WTC11 (cell line): ENCODE results near the gene IGFBP4. TPM values are rescaled to one million over a fixed set of nuclear protein-coding genes. Genes with fewer than 3 reads are reported as not detected.

Experiments used
- ATAC-seq: fragments of 200-7000 bp; cut with Tn5 transposase; 2 replicates; pipeline ENCODE4 v1.10.0; 2021; ENCODE audit warnings: mild to moderate bottlenecking, moderate library complexity
- CTCF ChIA-PET: fragments of 300-600 bp; sonication (Branson Sonifier 250); formaldehyde crosslinking; loops from one replicate; lab custom pipeline; 2021; ENCODE audit warnings: antibody characterized with exemption; lab: Charles Lee
- POLR2A ChIA-PET: fragments of 350-600 bp; sonication (Branson Sonifier 250); formaldehyde crosslinking; loops from one replicate; lab custom pipeline; 2021; ENCODE audit warnings: antibody characterized with exemption; lab: Charles Lee
- DNase-seq: peaks from one replicate; pipeline ENCODE4 v3.0.0; 2021; ENCODE audit warnings: low spot score
- H3K27ac Mint-ChIP-seq: 2 replicates; pipeline ENCODE4 v1.8.0; 2021; ENCODE audit warnings: mixed read lengths
- H3K27me3 Mint-ChIP-seq: 2 replicates; pipeline ENCODE4 v1.8.0; 2021; ENCODE audit warnings: low read depth, mild to moderate bottlenecking, moderate library complexity, mixed read lengths
- H3K36me3 Mint-ChIP-seq: 2 replicates; pipeline ENCODE4 v1.8.0; 2021; ENCODE audit warnings: mixed read lengths
- H3K4me1 Mint-ChIP-seq: 2 replicates; pipeline ENCODE4 v1.8.0; 2022; ENCODE audit warnings: mixed read lengths
- H3K4me3 Mint-ChIP-seq: 2 replicates; pipeline ENCODE4 v1.8.0; 2021; ENCODE audit warnings: mild to moderate bottlenecking, moderate library complexity, mixed read lengths
- H3K9me3 Mint-ChIP-seq: 2 replicates; pipeline ENCODE4 v1.8.0; 2021; ENCODE audit warnings: mixed read lengths
- ATF6 ChIP-seq: sonication (generic); formaldehyde crosslinking; IDR thresholded peaks from 2 replicates; pipeline ENCODE4 v1.8.1; 2023; ENCODE audit warnings: mild to moderate bottlenecking, missing genetic modification reagents
- EMX1 ChIP-seq: fragments of 250-450 bp; sonication (Bioruptor Pico); IDR thresholded peaks from 2 replicates; pipeline ENCODE4 v1.8.0; 2021; ENCODE audit warnings: mild to moderate bottlenecking
- FOXP4 ChIP-seq: sonication (generic); formaldehyde crosslinking; IDR thresholded peaks from 2 replicates; pipeline ENCODE4 v1.8.0; 2022; ENCODE audit warnings: mild to moderate bottlenecking, missing genetic modification reagents
- HMGXB4 ChIP-seq: sonication (generic); formaldehyde crosslinking; IDR thresholded peaks from 2 replicates; pipeline ENCODE4 v1.8.1; 2023; ENCODE audit warnings: mild to moderate bottlenecking, moderate library complexity, missing genetic modification reagents
- IRF1 ChIP-seq: sonication (generic); formaldehyde crosslinking; IDR thresholded peaks from 2 replicates; pipeline ENCODE4 v1.8.0; 2023; ENCODE audit warnings: missing genetic modification reagents
- JAZF1 ChIP-seq: fragments of 250-450 bp; sonication (Bioruptor Pico); IDR thresholded peaks from 2 replicates; pipeline ENCODE4 v1.9.0; 2021; ENCODE audit warnings: moderate library complexity, mild to moderate bottlenecking, inconsistent platforms
- MLX ChIP-seq: sonication (generic); formaldehyde crosslinking; IDR thresholded peaks from 2 replicates; pipeline ENCODE4 v1.8.1; 2023; ENCODE audit warnings: mild to moderate bottlenecking, missing genetic modification reagents, moderate library complexity
- USF2 ChIP-seq: sonication (generic); formaldehyde crosslinking; IDR thresholded peaks from 2 replicates; pipeline ENCODE4 v1.8.1; 2023; ENCODE audit warnings: mild to moderate bottlenecking, missing genetic modification reagents, moderate library complexity
- ZBTB21 ChIP-seq: sonication (generic); formaldehyde crosslinking; IDR thresholded peaks from 2 replicates; pipeline ENCODE4 v1.8.1; 2023; ENCODE audit warnings: mild to moderate bottlenecking, missing genetic modification reagents, borderline replicate concordance
- ZMAT4 ChIP-seq: fragments of 250-450 bp; sonication (Bioruptor Pico); IDR thresholded peaks from 2 replicates; pipeline ENCODE4 v1.9.0; 2021; ENCODE audit warnings: mild to moderate bottlenecking
- ZNF263 ChIP-seq: sonication (generic); formaldehyde crosslinking; IDR thresholded peaks from 2 replicates; pipeline ENCODE4 v1.8.1; 2022; ENCODE audit warnings: low read depth, mild to moderate bottlenecking, moderate library complexity, missing genetic modification reagents
- ZNF317 ChIP-seq: sonication (generic); formaldehyde crosslinking; IDR thresholded peaks from 2 replicates; pipeline ENCODE4 v1.8.1; 2023; ENCODE audit warnings: low read depth, mild to moderate bottlenecking, moderate library complexity, missing genetic modification reagents, borderline replicate concordance
- ZNF425 ChIP-seq: fragments of 250-450 bp; sonication (Bioruptor Pico); conservative IDR thresholded peaks from 2 replicates; pipeline ENCODE4 v1.9.0; 2021; ENCODE audit warnings: mild to moderate bottlenecking
- total RNA-seq: library from RNA; stranded (reverse); gene quantifications from 3 replicates; pipeline ENCODE4 v1.2.3, GENCODE V29; 2021

The IGFBP4 gene
- total RNA-seq, 1 experiment from 2014 or later = 172 TPM

- TF ChIP-seq ZMAT4 (CRISPR knock-in tag) = no peak
- TF ChIP-seq JAZF1 (CRISPR knock-in tag) = no peak
- no peak for TF ChIP-seq ZNF263 (CRISPR knock-in tag)
- no peak for TF ChIP-seq EMX1 (CRISPR knock-in tag)
- no peak for TF ChIP-seq ATF6
- no peak for TF ChIP-seq HMGXB4 (CRISPR knock-in tag)
- TF ChIP-seq FOXP4 (CRISPR knock-in tag) = no peak
- TF ChIP-seq ZNF317 (CRISPR knock-in tag) = no peak
- TF ChIP-seq MLX (CRISPR knock-in tag) = no peak
- TF ChIP-seq, all 79 proteins: peak for 0
Measured at GRCh38 chr17:40500709-40501108, 57.5 kb downstream of the IGFBP4 start (continued).

- H3K27ac Mint-ChIP-seq = no peak within 1 kb of the TSS
- ChIA-PET POLR2A (interaction anchor here (0.7 to 1.2 kb wide), 2 partner anchors 26 to 36 kb away, joined by 3 to 5 read pairs; no protein-coding TSS in a partner anchor), CTCF (interaction anchor here (0.6 to 2.0 kb wide), 7 partner anchors 16 to 426 kb away, joined by 3 to 12 read pairs (median 3); no protein-coding TSS in a partner anchor)
- no peak within 1 kb of the TSS for H3K4me3 Mint-ChIP-seq
- no peaks in the 10 kb centered on the region for H3K36me3 Mint-ChIP-seq
- DNase-seq = no peak
- H3K27me3 Mint-ChIP-seq = no peaks in the 10 kb centered on the region; the same call in none of the 2 replicates
- H3K4me1 Mint-ChIP-seq = peaks cover 44% of the 10 kb centered on the region
- H3K9me3 Mint-ChIP-seq = peaks cover 7% of the 10 kb centered on the region
- TF ChIP-seq USF2 (CRISPR knock-in tag) = peak; percentile 52; the same call in 1 of the 2 replicates
- TF ChIP-seq IRF1 (CRISPR knock-in tag) = no peak
- no peak for TF ChIP-seq ATF6
- no peak for TF ChIP-seq ZNF425 (CRISPR knock-in tag)
- TF ChIP-seq ZBTB21 (CRISPR knock-in tag) = 0 out of 2 replicates have a peak, but pooled peaks have one; percentile 19
- peak; percentile 14; the same call in 1 of the 2 replicates for ATAC-seq
Measured at GRCh38 chr17:40501499-40501911, 58.3 kb downstream of the IGFBP4 start, which contains the start of gene TNS4. Gene TNS4, minus strand, starts transcription at chr17:40501623. Its CDS starts 5,198 bp downstream, at chr17:40496425.
